SJCRH30 (cell line): ENCODE measurements around the gene OR2A42. TPM values are rescaled to one million over a fixed set of nuclear protein-coding genes. Genes with fewer than 3 reads are reported as not detected.
"Not testable (repeated sequence)": the region's sequence is repeated elsewhere in the genome, so short reads cannot be mapped to it uniquely, and the experiment has no call there.

Experiments
- DNase-seq, 2 experiments: peaks; one replicate each; pipeline ENCODE4 v3.0.0-alpha.2; 2015 to 2020
- H3K27ac ChIP-seq: fragments of 250-450 bp; sonication (Bioruptor Pico); 2 replicates; pipeline ENCODE4 v1.5.1; 2020; ENCODE audit warnings: mild to moderate bottlenecking, moderate library complexity
- H3K27me3 ChIP-seq: fragments of 250-450 bp; sonication (Bioruptor Pico); 2 replicates; pipeline ENCODE4 v1.5.1; 2020; ENCODE audit warnings: mild to moderate bottlenecking, moderate library complexity
- H3K36me3 ChIP-seq: fragments of 250-450 bp; sonication (Bioruptor Pico); 2 replicates; pipeline ENCODE4 v1.5.1; 2020; ENCODE audit warnings: mild to moderate bottlenecking, moderate library complexity
- H3K4me1 ChIP-seq: fragments of 250-450 bp; sonication (Bioruptor Pico); 2 replicates; pipeline ENCODE4 v1.5.1; 2020; ENCODE audit warnings: mild to moderate bottlenecking, moderate library complexity
- H3K4me3 ChIP-seq: fragments of 250-450 bp; sonication (Bioruptor Pico); 2 replicates; pipeline ENCODE4 v1.5.1; 2020; ENCODE audit warnings: mild to moderate bottlenecking, moderate library complexity
- H3K9me3 ChIP-seq: fragments of 250-450 bp; sonication (Bioruptor Pico); replicated peaks from 2 replicates; pipeline ENCODE4 v1.5.1; 2020; ENCODE audit warnings: mild to moderate bottlenecking, moderate library complexity
- total RNA-seq: library from RNA; depleted of rRNA; stranded (reverse); fragments of >200 nt; shearing (Covaris generic); gene quantifications from 2 replicates; pipeline ENCODE4 v1.2.3, GENCODE V29; 2014; rRNA removed

The OR2A42 gene
- total RNA-seq, 1 experiment from 2014 or later, result not detected

GRCh38 chr7:144194453-144194852 lies 45.0 kb downstream of the OR2A42 start:
- H3K9me3 ChIP-seq, DNase-seq, H3K36me3 ChIP-seq, H3K4me1 ChIP-seq, H3K27me3 ChIP-seq, H3K27ac ChIP-seq, H3K4me3 ChIP-seq: not testable (repeated sequence)

GRCh38 chr7:144193782-144194181 lies 45.6 kb downstream of the OR2A42 start:
- not testable (repeated sequence) for H3K4me3 ChIP-seq

GRCh38 chr7:144188578-144189171 lies 50.7 kb downstream of the OR2A42 start:
- H3K4me3 ChIP-seq, H3K27me3 ChIP-seq, DNase-seq, H3K27ac ChIP-seq, H3K9me3 ChIP-seq, H3K36me3 ChIP-seq, H3K4me1 ChIP-seq: not testable (repeated sequence)

More at GRCh38 chr7:144193782-144194181, 45.6 kb downstream of the OR2A42 start:
- H3K4me1 ChIP-seq, H3K27me3 ChIP-seq, H3K27ac ChIP-seq, H3K36me3 ChIP-seq, H3K9me3 ChIP-seq, DNase-seq: not testable (repeated sequence)

GRCh38 chr7:144187848-144188247 lies 51.6 kb downstream of the OR2A42 start:
- not testable (repeated sequence) for H3K4me3 ChIP-seq, H3K4me1 ChIP-seq, H3K27ac ChIP-seq, H3K9me3 ChIP-seq, H3K36me3 ChIP-seq, DNase-seq, H3K27me3 ChIP-seq

GRCh38 chr7:144183166-144183565 lies 56.2 kb downstream of the OR2A42 start, which contains the start of gene CTAGE4:
TSS of gene CTAGE4 (plus strand) at chr7:144183466. CDS start at chr7:144183504, 38 bp downstream.
- not testable (repeated sequence) for H3K4me1 ChIP-seq, H3K27me3 ChIP-seq, H3K9me3 ChIP-seq, H3K36me3 ChIP-seq, DNase-seq, H3K27ac ChIP-seq, H3K4me3 ChIP-seq

GRCh38 chr7:144179165-144179479 lies 60.3 kb downstream of the OR2A42 start:
- not testable (repeated sequence) for H3K4me1 ChIP-seq, H3K9me3 ChIP-seq, H3K4me3 ChIP-seq, H3K27me3 ChIP-seq, H3K36me3 ChIP-seq, DNase-seq, H3K27ac ChIP-seq

GRCh38 chr7:144178380-144179164 lies 60.8 kb downstream of the OR2A42 start:
- not testable (repeated sequence) for H3K27ac ChIP-seq, H3K4me1 ChIP-seq, H3K9me3 ChIP-seq, H3K4me3 ChIP-seq, H3K36me3 ChIP-seq, H3K27me3 ChIP-seq
- DNase-seq, result peak; percentile 5 to 31

Other genes starting within 250 kb of the OR2A42 start
- gene OR6B1, start 239.3 kb downstream of the OR2A42 start, total RNA-seq, result not detected in 2 replicates
- not detected in 2 replicates for gene OR2A5, start 190.7 kb downstream of the OR2A42 start, total RNA-seq
- gene OR2A25, start 169.8 kb downstream of the OR2A42 start, total RNA-seq, result not detected in 2 replicates
- not detected in 2 replicates for gene OR2A12, start 153.3 kb downstream of the OR2A42 start, total RNA-seq
- not detected in 2 replicates for gene OR2A2, start 130.0 kb downstream of the OR2A42 start, total RNA-seq
- not detected in 2 replicates for gene OR2A14, start 116.4 kb downstream of the OR2A42 start, total RNA-seq
- not detected in 2 replicates for gene CTAGE4, start 56.1 kb downstream of the OR2A42 start, total RNA-seq
- not detected in 2 replicates for gene ARHGEF35, start 43.8 kb downstream of the OR2A42 start, total RNA-seq
- not detected in 2 replicates for gene OR2A7, start 25.2 kb upstream of the OR2A42 start, total RNA-seq
- not detected in 2 replicates for gene CTAGE8, start 29.7 kb upstream of the OR2A42 start, total RNA-seq
- not detected in 2 replicates for gene OR2A1, start 72.8 kb upstream of the OR2A42 start, total RNA-seq
- gene ARHGEF5, start 115.8 kb upstream of the OR2A42 start, total RNA-seq, result not detected in 2 replicates
- gene NOBOX, start 164.1 kb upstream of the OR2A42 start, total RNA-seq, result not detected in 2 replicates